ENCODE measurements around the gene LRP8.

The LRP8 gene

GRCh38 chr1:53359225-53359933 lies 31.5 kb upstream of the LRP8 start:
- peak; percentile 33 for DNase-seq

DNA sequence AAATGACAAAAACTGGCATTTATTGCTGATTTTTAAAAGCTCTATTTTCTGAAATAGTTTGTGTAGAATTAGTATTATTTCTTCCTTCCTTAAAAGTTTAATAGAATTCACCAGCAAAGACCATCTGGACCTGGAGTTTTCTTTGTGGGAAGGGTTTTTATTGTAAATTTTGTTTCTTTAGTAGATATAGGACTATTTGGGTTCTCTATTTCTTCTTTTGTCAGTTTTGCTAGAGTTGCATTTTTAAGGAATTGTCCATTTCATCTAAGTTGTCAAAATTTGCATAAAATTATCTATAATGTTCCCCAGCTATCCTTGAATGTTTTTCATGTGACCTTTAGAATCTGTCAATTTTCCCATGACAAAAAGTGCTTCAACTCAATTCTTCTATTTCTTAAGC lies 28.8 kb upstream of the LRP8 start:
- no peak for DNase-seq

DNA sequence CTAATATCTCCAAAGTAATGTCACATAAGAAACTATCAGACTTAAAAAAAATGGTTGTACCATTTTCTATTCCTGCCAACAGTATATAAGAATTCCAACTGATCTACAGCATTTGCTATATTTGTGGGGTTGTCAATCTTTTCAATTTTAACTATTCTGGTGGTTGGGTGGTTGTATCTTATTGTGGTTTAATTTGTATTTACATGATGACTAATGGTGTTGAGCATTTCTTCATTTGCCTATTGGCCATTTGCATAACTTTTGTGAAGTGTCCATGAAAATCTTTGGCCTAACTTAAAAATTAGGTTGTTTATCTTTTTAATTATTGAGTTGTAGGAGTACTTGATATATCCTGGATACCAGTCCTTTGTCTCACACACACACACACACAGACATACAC lies 26.2 kb upstream of the LRP8 start:
- no peak for DNase-seq

DNA sequence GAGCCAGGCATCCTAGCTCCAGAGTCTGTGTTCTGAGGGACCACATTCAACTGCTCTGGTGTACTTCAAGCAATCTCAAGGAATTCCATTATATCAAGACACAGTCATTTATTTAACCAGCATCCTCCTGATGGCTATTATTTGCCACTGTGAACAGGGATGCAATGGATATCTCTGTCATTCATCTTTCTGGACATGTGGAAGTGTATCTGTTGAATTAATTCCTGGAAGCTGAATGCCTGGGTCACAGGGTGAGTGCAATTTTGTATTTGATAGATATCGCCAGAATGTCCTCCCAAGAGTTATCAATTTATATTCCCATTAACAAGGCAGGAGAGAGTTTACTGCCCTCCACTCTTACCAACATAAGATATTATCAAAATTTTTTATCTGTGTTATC lies 24.7 kb upstream of the LRP8 start:
- no peak for DNase-seq

DNA sequence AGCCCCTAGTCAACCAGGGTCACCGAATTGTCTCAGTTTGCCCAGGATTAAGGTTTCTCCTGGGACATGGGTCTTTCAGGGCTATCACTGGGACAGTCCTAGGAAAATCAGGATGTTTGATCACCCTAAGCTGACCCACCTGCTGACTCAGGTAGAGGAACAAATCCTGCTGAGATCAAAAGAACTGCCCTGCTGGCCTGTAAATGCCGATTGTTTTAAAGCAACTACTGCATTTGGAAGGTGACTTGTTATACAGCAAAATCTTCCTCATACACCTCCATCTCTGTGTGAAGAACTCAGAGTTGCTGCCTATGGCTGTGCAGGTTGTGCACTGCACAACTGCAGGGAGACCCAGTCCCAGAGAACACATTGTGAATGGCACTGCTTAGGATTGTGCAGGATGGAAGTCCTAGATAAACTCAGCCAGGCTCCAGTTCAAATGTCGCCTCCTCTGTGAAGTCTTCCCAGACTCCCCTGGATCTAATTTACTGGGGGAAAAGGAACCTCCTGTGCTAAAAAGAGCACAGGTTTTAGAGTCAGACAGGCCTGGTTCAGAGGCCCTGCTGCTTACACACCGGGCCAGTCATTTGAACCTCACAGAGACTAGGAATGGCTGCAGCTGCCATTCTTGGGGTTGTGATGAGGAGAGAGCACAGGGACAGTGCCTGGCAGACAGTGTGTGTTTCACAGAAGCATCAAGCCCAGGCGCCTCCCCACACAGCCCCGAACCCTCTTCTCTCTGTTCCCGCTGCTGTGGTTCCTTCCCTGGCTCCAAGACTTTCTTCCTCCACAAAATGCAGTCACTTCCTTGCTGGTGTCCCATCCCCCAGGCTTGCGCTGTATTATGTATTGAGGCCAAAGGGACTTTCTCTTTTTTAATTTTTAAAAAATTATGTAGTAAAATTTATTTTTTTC lies 23.2 kb upstream of the LRP8 start:
- DNase-seq, result peak; percentile 48

DNA sequence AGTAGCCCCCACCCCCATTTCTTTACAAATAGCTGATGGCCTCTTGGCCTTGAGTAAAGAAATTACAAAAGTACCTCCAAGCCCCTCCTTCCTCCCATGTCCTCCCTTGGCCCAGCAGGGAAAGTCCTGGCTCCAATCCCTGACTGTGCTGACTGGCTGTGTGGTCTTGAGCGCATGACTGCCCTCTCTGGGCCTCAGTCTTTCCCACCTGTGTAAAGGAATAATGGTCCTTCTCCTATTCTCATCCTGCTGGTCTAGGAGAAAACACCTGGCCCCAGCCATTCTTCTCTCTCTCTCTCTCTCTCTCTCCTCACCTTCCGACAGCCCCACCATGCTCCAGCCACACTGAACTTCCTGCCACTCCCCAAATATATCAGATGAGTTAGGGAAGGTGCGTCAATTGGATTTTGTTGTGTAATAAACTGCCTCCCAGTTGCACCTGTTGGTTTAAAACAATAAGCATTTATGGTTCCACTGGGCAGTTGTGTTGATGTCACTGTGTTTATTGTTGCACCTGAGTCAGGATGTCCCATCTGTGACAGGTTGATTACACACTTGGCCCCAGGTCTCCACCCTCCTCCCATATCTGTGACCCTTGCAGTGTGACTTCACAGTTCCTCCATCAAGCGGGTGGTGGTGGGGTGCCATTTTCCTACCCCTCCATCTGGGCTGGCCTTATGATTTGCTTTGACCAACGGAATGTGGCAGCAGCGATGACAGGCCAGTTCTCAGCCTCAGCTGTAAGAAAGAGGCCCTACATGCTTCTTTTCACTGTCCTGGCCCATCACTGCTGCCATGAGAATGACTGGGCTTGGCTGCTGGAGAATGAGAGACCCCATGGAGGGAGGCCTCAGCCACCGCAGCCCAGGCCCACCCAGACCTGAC lies 22.3 kb upstream of the LRP8 start:
- peak; percentile 33 for DNase-seq

GRCh38 chr1:53349369-53349835 lies 21.5 kb upstream of the LRP8 start:
- DNase-seq, result peak; percentile 36

- DNase-seq, result peak; percentile 53
Observed at GRCh38 chr1:53348486-53349368, 20.9 kb upstream of the LRP8 start.

GRCh38 chr1:53346814-53347176 lies 18.9 kb upstream of the LRP8 start:
- DNase-seq, result no peak

- DNase-seq, result no peak
Observed at GRCh38 chr1:53345996-53346813, 18.3 kb upstream of the LRP8 start.

DNA sequence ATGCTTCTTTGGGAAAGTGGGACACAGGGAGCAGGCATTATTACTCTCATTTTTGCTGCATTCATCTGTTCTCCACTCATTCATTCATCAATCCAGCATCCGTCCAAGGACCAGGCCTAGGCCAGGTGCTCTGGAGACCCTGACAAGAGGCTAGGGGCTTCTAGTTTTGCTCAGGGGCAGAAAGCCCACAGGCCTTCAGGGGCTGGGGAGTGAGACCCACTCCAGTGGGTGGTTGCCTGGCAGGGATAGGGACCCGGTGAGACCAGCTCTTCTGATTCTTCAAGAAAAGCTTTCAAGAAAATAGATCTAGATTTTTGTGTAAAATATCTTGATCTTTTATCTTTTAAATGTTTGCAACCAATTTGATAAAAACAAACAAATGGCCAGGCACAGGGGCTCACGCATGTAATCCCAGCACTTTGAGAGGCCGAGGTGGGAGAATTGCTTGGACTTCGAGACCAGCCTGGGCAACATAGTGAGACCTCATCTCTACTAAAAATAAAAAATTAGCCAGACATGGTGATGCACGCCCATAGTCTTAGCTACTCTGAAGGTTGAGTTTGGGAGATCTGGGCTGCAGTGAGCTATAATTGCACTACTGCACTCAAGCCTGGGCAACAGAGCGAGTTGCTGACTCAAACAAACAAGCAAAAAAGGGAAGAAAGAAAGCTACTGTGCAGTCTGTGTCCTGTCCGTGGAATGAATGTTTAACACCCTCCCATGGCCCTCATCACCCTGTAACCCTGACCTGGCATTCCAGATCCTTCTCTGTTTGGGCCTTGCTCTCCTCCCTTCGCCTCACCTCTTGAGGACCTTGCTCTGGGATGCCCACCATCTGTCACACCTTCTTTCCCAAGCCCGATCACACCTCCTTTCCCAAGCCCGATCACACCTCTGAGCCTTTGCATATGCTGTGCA lies 17.3 kb upstream of the LRP8 start:
- peak; percentile 43 for DNase-seq

- peak; percentile 96 for DNase-seq
Observed at GRCh38 chr1:53343831-53344668, 16.2 kb upstream of the LRP8 start.

- peak; percentile 40 for DNase-seq
Observed at GRCh38 chr1:53342735-53343470, 15.0 kb upstream of the LRP8 start.

DNA sequence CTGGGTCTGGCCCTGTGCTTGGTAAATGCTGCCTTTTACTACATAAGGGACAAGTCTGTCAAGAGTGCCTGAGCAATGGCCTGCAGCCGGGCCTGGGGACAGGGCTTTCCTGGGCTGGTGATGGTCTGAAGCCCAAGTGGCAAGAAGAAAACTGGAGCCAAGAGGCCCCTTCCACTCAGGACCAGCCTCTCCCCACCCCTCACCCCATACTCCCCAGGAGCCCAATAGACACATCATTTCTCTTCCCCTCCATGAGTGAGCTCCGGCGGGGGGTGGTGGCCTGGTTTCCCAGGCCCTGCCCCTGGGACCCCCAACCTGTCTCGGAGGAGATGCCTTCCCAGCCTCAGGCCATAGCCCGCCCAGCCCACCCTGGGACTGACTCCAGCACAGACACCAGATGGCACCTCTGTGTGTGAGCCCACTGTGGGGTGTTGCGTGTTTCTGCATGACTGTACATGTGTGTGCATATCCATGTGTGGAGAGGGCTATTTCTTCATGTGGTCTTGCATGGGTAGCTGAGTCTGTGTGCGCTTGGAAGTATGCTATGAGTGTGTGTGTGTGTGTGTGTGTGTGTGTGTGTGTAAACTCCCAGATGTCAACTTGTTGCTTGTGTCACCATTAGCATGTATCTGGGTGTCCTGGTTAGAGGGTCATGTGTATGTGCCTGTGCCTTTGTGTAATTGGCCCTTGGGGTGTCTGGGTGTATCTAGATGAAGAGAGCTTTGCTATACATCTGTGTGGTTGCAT lies 14.3 kb upstream of the LRP8 start:
- DNase-seq, result peak; percentile 29

GRCh38 chr1:53341521-53341895 lies 13.6 kb upstream of the LRP8 start:
- peak; percentile 40 for DNase-seq

DNA sequence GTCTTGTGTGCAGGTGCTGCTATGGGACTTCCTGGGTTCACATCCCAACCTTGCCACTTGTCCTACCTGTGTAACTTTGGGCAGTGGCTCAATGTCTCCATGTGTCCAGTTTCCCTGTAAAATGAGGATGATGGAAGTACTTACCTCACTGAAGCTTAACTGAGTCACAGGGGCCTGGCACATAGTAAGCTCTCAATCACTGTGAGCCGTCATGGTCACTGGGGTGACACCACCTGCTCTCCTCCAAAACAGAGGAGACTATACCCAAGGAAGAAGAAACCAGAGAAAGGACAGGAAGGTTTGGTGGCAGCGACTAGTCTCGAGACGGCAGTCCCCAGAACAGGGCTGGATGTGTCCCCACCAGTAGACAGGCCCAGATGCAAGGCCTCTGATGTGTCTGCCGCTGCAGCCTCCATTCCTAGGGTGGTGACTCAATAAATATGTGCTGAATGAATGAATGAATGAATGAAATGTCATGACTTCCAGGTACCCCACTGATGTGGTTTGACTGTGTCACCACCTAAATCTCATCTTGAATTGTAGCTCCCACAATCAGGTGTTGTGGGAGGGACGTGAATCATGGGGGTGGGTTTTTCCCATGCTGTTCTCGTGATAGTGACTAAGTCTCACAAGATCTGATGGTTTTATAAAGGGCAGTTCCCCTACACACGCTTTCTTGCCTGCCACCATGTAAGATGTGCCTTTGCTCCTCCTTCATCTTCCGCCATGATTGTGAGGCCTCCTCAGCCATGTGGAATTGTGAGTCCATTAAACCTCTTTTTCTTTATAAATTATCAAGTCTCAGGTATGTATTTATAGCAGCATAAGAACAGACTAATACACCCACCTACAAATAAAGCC lies 13.0 kb upstream of the LRP8 start:
- DNase-seq, result no peak

Data from islet precursor cell (in vitro differentiated cells).